Measurements from ENCODE around the gene DERL3.
A peak's percentile ranks its signal among the peaks of the same experiment; 100 is the strongest.

The DERL3 gene

GRCh38 chr22:23831781-23832180, 7.0 kb downstream of the DERL3 start:
- DNase-seq (ENCODE audit: low read depth, low spot score), result no peak

GRCh38 chr22:23831261-23831660, 7.5 kb downstream of the DERL3 start:
- no peak for DNase-seq (ENCODE audit: low read depth, low spot score)

- DNase-seq (ENCODE audit: low read depth, low spot score), result no peak
Measured at GRCh38 chr22:23829845-23830372, 8.9 kb downstream of the DERL3 start.

- no peak for DNase-seq (ENCODE audit: low read depth, low spot score)
Measured at GRCh38 chr22:23828800-23829680, 9.8 kb downstream of the DERL3 start.

GRCh38 chr22:23827351-23827995, 11.3 kb downstream of the DERL3 start:
- DNase-seq (ENCODE audit: low read depth, low spot score), result peak; percentile 93

- no peak for DNase-seq (ENCODE audit: low read depth, low spot score)
Measured at GRCh38 chr22:23826510-23827350, 12.1 kb downstream of the DERL3 start.

- no peak for DNase-seq (ENCODE audit: low read depth, low spot score)
Measured at GRCh38 chr22:23825246-23825905, 13.4 kb downstream of the DERL3 start.

- no peak for DNase-seq (ENCODE audit: low read depth, low spot score)
Measured at GRCh38 chr22:23824476-23825245, 14.1 kb downstream of the DERL3 start.

GRCh38 chr22:23823331-23823791, 15.4 kb downstream of the DERL3 start:
- no peak for DNase-seq (ENCODE audit: low read depth, low spot score)

- DNase-seq (ENCODE audit: low read depth, low spot score), result no peak
Measured at GRCh38 chr22:23822101-23822671, 16.6 kb downstream of the DERL3 start.

- peak; percentile 79 for DNase-seq (ENCODE audit: low read depth, low spot score)
Measured at GRCh38 chr22:23820748-23821211, 18.0 kb downstream of the DERL3 start.

- no peak for DNase-seq (ENCODE audit: low read depth, low spot score)
Measured at GRCh38 chr22:23818541-23818940, 20.3 kb downstream of the DERL3 start.

GRCh38 chr22:23817146-23817545, 21.7 kb downstream of the DERL3 start:
- no peak for DNase-seq (ENCODE audit: low read depth, low spot score)

GRCh38 chr22:23816156-23816976, 22.4 kb downstream of the DERL3 start:
- peak; percentile 36 for DNase-seq (ENCODE audit: low read depth, low spot score)

- no peak for DNase-seq (ENCODE audit: low read depth, low spot score)
Measured at GRCh38 chr22:23815541-23816155, 23.2 kb downstream of the DERL3 start.

GRCh38 chr22:23812378-23812777, 26.4 kb downstream of the DERL3 start:
- DNase-seq (ENCODE audit: low read depth, low spot score), result no peak

GRCh38 chr22:23806837-23807236, 32.0 kb downstream of the DERL3 start:
- DNase-seq (ENCODE audit: low read depth, low spot score), result no peak

- peak; percentile 44 for DNase-seq (ENCODE audit: low read depth, low spot score)
Measured at GRCh38 chr22:23804781-23805291, 34.0 kb downstream of the DERL3 start.

Data from ELF-1 (cell line).